HG02759 (cell line): ENCODE data around the gene HS3ST3A1.

Source experiments
- ATAC-seq: cut with Tn5 transposase; IDR thresholded peaks from one replicate; pipeline ENCODE4 v1.9.1; 2021; ENCODE audit warnings: mild to moderate bottlenecking, moderate library complexity; ENCODE audit not compliant: unreplicated experiment

HS3ST3A1 gene

DNA sequence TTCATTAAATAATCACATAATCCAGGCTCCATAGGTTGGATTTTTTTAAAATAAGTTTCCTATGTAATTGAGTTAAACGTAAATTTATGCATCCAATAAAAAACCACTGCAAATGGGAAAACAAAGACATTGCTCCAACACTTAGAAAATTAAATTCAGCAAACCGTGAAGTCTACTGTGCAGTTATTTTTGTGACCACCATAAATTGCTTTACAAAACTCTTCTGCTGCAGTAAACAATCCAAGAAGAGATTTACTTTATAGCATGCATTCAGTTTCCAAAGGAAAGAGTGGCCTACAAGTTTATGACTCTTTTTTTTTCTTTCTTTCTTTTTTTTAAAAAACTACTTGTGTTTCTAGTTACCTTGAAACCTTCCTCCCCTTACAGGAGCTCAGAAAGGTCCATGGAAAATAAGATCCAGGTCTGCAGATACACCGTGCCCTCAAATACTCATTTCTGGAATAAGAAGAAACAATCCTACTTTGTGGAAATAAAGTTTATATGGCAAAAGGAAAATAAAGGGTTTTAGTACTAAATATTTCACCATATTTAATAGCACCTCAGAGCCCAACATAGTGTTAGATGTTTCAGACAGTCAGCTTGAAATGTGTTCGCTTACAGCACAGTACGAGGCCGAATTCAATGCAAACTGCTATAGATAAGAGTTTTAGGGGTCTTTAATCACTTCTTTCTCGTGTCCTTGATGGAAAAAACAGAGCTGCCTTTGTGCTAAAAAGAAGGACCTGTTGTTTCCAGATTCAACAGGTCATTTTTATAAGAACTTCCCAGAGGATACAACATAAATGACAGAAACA is 3.2 kb downstream of the HS3ST3A1 start:
- ATAC-seq, result no peak

DNA sequence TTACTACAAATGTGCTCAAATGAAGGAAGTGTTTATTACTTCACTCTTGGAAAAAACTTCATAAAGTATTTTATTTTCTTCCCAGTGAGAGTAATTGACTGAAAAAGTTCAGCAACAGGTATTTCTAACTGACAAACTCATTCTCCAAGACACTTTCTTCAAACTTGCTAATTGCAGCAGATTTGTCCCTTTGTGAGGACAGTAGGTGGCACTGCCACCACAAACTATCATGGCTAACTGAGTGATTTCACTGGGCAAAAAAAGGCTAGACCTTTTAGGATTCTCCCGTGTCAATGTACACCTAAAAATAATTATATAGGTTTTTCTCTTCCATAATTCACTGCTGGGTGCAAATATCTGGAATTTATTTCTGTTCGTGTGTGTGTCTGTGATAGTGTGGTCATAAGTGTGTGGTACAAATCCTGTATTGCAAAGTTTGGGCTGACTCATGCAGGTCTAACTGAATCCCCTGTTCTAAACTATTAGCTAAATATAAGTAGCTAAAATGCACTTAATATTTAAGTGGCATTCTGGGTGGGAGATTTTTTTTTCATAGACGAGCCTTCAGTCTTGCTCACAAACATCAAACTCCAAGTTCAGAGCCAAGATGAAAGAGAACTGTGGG is 3.9 kb downstream of the HS3ST3A1 start:
- ATAC-seq, result no peak

DNA sequence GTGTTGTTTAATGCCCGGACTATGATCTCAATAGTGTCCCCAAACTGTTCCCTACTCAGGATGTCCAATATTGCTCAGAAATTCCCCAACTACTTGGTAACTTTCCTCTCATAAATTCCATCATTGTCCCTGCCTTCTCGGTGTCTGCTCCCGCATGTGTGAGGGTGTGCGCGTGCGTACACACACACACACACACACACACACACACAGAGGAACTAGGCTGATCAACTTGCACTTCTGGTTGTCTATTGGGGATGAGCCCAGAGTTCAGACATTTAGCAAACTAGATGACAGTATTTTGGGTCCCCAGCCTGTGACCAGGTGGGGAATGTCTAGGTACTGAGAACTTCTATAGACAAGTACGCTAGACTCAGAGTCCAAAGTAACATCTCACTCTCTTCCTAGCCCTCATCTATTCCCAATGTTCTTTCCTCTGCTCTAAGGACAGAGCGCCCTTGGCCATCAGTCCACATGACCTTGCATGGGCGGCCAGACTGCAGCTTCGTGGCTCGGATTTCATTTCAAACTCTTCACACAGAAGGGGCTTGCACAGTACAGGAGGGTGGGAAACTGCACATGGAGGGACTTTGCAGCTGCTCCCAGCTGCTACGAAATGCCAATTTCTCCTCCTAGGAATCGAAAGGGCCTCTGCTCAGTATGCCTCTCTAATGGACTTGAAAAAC is 5.3 kb downstream of the HS3ST3A1 start:
- ATAC-seq, result no peak

DNA sequence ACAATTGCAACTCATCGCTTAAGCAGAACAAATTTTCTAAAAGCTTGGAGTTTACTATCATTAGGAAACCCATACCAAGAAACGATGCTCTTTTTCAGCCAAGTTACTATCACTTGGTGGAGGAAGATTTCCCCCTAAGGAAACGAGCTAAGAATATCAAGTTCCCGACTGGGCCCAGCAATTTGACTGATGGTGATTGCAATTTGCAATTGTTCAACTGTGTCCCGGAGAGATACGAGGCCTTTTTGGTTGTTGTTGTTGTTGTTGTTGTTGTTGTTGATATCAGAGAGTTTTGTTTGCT is 6.2 kb downstream of the HS3ST3A1 start:
- no peak for ATAC-seq

DNA sequence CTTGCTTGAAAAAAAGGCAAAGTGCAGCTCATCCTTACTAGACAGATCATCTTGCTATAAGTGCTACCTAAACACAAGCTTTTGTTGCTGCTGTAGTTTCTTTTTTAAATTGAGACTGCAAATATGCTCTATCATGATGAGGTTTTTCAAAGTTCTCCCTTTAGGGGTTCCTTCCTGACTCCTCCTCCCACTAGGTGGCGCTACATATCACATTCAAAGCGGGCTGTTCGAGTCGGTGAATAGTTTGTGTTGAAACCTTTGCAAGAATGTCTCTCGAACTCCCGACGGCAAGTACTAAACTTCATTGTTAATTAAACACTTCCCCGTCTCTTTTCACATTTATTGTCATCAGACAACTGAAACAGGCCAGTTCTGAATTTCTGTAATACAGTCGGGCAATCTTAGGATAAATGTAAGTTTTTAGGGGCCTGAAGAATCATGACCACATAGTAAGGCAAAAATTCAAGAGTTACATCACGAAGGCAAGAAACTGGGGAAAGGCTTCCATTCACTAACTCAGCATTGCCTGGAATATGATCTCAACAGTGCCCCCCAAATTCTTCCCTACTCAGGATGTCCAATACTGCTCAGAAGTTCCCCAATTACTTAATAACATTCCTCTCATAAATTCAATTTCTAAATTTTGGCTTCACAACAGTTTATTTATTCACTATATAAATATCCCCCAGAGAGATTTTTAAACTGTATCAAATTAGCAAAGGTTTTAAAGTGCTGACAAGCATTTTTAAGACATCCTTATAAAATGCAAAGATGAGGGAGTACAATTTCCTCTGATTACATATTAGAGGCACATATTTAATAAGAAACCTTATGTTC is 6.7 kb downstream of the HS3ST3A1 start:
- no peak for ATAC-seq

DNA sequence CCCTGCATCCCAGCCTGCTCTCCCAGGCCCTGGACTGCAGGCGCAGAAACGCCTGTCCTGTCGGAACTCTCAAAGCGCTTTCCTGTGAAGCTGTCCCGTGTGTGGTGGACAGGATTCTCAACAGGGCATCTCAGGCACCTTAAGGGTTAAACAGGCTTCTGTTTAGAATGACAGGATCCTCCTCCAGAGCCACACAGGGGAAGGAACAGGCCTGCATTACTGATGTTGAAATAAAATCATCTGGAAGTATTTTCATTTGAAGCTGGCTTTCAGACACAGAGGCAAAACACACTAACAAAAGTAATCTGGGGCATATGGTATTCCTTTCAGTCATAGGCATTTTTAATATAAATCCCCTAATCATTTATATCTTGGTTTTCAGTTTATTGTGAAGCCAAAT is 7.4 kb downstream of the HS3ST3A1 start:
- no peak for ATAC-seq

DNA sequence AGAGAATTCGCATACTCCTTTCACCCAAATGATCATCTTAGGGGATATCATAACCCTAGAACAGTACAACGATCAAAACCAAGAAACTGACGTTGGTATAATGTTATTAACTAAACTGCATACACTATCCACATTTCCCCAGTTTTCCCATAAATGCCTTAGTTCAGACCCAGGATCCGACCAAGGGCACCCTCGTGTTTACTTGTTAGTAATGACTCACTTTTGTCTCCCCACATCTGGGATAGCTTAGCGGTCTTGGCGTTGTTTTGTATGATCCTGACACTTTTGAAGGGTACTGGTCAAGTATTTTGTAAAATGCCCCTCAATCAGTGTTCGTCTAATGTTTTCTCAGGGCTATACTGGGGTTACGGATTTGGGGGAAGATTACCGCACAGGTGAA is 8.0 kb downstream of the HS3ST3A1 start:
- no peak for ATAC-seq

DNA sequence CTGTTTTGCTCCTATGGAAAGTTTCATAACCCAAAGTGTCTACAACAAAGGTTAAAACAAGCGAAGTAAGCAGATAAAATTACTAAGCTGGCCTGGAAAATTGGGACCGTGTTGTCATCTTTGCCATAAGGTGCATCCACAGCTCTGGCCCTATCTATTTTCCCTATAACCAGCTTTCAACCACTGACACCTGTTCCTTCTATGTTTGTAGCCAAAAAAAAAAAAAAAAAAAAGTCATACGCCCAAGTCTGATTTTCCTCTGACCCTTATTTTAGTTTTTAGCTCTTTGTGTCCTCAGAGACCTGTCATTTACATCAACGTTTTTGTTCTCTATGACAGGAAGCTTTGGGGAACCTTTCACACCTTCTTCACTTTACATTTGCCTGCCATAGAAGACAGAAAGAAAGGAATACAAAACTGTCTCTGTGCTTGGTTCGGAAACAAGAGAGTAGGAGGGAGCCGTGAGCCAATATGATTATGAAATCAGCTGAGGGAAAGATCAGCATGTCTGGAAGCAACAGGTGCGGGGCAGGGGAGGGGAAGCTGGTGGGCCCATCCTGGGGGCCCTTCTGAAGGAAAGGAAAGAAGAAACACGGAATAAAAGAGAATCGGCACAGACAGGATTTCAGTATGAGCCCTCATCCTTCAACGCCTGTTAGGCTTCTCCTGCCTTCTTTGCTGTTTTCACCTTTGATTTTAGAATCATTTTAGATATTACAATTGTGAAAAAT is 8.5 kb downstream of the HS3ST3A1 start:
- no peak for ATAC-seq

DNA sequence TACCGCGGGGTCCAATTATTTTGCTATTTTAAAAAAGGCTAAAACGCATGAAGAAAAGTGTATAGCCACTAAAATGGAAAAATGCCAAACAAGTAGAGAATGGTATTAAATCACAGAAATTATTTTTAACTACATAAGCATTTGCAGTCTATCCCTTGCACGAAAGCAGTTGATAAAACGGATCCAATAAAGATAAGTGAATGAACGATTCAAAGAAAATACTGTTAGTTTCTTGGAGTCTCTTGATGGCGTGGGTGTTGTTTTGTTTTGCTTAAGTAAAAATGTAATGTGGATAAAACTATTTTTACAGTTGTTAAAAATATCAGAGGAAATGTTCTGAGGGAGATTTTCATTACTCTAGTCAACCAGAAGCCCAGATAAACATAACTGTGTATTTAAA is 9.3 kb downstream of the HS3ST3A1 start:
- ATAC-seq, result no peak

DNA sequence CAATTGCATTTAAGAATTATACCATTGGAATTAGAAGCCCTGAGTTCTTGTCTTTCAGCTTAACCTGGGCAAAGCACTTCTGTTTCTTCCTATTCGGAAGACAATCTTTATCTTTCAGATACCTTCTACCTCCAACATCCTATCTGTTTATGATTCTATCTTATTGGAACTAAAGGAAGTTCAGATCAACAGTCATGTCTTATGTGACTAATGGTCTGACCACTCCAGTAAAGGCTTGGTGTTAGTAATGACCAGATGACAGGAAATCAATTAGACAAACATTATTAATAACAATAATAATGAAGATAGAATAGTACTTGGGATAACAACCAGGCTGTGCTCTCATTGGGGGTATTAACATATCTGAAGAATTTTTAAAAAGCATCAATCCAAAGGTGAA is 11.3 kb downstream of the HS3ST3A1 start:
- no peak for ATAC-seq

DNA sequence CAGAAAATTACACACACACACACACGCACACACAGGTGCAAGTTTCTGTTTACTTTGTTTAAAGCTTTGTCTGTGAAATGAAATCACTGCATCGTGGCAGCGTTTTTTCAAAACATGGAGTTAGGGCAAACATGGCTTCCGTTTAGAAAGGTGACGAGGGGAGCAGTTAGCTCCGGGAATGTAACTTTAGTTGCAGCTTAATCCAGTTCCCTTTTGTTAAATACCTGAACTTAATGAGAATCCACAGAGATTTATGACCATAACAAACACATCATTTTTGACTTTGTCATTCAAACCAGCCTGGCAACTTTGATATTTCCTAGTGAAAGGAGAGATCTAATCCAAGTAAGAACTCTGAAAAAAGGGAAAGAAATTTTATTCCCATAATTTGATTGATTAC is 12.1 kb downstream of the HS3ST3A1 start:
- ATAC-seq, result no peak

DNA sequence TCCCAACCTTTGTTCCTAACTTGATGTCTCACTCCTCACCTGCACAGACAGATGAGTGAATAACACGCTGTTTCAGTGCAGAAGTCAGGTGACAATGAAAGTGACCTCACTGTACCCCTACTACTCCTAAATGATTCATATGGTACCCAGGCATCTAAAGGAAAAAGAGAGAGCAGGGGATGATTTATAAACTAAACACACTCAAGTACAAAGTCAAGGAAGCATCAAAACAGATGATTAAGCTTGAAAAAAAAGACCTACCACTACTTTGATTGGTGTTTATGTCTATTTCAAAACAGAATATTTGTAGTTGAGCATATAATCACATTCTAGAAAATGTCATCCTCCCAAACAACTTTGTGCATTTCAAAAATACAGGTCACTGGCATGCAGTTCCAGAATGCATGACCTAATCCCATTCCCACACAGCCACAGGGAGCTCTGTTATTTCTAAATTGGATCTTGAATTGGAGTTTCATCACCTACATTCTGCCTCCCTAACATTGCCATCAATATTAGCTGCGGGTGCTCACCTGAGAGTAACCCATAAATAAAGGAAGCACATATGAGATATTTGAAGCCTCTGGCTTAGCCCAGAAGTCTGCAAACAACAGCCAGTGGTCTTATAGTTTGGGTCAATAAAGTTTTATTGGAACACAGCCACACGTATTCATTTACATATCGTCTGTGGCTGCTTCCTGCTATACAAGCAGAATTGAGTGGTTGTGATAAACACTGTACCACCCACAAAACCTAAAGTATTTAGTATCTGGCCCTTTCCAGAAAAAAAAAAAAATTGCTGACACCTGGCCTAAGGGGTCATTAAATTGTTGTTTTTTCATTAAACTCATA is 14.0 kb downstream of the HS3ST3A1 start:
- no peak for ATAC-seq

DNA sequence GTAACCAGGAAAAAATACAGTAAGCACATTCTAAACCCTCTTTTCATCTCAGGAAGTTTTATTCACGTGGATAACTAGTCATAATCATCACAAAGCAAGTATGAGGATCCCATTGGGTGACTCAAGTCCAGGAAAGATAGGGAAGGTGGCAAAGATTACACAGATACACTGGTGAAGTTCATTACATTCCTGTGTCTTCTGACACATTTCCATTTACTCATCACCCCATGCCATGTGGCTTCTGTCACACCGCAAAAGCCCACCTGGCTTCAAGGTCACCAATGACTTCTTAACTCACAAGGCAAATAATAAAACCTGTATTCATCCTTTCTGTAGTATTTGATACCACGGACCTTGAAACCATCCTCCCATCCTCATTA is 17.0 kb downstream of the HS3ST3A1 start:
- no peak for ATAC-seq

DNA sequence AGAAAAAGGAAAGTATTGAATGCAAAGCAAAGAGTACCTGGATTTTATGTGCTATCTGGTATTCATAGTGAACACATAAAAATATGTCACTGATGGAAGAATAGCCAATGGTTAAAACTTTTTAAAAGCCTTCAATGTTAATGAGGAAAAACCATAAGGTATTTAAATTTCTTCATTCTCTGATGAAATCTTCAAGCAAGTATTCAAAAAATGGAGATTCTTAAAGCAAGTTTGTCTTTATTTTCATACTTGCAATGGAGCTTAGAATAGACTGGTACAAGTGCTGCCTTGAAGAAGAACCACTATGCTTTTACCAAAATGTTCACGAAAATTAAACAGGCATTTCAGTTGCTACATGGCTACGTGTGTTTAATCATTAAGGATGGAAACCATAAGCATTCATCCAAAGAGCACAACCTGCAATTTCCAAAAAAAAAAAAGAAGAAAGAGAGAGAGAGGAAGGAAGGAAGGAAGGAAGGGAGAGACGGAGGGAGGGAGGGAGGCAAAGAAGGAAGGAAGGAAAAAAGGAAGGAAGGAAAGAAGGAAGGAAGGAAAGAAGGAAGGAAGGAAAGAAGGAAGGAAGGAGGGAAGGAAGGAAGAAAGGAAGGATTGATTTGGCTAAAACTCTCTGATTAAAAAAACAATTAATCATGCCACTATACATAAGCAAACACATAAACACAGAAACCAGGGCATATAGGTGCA is 17.6 kb downstream of the HS3ST3A1 start:
- ATAC-seq, result no peak

DNA sequence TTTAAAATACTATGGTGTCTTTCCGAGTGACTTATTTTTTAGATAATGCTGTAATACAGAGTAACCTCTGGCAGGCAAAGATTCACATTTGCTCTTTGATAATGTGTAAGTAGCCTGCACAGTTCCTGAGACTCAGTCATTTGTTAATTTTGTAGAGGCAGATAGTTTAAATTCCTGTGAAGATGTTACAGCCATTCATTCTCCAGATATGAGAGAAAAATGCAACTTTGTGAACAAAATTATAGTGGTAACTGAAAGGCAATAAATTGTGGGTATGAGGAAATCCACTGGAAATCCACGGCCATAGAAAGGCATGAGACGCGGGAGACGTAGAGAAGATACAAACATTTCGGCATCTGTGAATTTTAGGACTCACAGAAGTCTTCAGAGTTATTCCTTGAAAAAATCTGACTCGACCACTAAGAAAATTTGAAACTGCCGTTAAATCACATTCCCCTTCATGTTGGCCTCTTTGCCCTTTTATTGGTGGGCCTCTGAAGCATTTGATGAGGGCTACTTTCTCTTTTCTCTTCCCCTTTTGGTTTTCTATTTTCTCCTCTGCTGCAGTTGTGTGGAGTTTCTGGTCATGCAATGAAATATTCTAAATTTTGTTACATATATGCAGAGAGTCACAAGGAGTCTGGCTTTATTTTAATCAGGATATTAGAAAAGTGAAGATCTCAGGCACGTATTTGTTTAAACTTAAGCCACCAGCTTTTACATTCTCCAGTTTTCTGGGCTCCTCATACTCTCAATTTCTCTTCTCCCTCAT is 18.8 kb downstream of the HS3ST3A1 start:
- no peak for ATAC-seq

DNA sequence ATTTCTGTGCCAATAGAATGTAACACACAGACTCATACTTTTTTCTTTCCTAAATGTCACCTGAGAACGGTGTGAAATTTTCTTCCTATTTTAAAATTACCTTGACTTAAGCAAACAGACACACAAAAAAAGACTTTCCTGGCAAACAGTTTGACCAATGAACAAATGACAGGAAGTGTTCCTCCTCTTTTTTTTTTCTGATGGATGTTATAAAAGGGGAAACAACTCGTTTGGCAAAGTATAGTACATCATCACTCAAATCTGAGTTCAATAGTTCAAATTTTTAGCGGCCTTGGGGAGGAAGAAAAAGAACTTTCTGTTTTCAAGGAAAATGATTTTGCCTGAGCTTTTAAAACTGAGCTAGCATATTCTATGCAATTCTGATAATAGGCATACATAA is 19.8 kb downstream of the HS3ST3A1 start:
- no peak for ATAC-seq

DNA sequence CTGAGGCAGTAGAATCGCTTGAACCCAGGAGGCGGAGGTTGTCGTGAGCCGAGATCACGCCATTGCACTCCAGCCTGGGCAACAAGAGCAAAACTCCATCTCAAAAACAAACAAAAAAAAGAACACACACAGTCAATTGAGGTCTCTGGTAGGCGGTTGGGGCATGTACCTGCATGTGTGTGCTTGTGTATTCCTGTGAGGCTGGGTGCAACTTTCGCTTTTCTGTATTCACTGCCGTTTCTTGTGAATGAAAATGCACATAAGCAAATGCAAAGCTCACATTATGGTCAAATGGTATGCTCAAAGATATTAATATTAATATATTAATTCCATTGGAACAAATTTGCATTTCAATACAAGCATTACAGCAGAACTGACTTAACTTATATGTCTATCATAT is 20.9 kb downstream of the HS3ST3A1 start:
- no peak for ATAC-seq

DNA sequence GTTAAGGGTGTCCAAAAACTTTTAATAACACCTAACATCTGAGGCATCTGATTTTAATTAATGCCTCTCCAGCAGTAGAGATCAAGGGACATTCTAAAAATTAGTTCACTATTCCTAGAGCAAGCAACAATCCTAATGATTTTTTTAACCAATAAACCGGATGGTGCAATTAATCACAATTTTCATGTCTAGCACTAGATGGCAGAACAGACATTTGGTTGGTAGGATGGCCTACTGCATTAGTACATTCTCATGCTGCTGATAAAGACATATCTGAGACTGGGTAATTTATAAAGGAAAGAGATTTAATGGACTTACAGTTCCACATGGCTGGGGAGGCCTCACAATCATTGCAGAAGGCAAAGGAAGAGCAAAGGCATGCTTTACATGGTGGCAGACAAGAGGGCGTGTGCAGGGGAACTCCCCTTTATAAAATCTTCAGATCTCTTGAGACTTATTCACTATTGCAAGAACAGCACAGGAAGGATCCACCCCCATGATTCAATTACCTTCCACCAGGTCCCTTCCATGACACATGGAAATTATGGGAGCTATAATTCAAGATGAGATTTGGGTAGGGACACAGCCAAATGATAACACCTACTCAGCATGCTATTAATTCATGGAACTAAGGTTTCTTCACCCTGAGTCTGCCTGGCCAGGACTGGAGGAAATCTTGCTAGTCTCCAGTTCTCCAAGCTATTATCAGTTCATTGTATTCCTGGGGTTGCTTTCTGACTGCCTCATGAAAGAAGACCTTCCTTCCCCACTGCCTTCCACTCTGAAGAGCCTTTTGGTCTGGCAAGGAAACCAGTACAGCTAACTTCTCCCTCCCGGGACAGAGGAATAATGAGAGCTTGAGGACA is 24.8 kb downstream of the HS3ST3A1 start:
- ATAC-seq, result no peak
